ENCODE results near the gene NPIPB8.
"Not testable (repeated sequence)": the region's sequence is repeated elsewhere in the genome, so short reads cannot be mapped to it uniquely, and the experiment has no call there.

- TF ChIP-seq, protein P1, sequence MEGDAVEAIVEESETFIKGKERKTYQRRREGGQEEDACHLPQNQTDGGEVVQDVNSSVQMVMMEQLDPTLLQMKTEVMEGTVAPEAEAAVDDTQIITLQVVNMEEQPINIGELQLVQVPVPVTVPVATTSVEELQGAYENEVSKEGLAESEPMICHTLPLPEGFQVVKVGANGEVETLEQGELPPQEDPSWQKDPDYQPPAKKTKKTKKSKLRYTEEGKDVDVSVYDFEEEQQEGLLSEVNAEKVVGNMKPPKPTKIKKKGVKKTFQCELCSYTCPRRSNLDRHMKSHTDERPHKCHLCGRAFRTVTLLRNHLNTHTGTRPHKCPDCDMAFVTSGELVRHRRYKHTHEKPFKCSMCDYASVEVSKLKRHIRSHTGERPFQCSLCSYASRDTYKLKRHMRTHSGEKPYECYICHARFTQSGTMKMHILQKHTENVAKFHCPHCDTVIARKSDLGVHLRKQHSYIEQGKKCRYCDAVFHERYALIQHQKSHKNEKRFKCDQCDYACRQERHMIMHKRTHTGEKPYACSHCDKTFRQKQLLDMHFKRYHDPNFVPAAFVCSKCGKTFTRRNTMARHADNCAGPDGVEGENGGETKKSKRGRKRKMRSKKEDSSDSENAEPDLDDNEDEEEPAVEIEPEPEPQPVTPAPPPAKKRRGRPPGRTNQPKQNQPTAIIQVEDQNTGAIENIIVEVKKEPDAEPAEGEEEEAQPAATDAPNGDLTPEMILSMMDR (conservative IDR thresholded peaks at IDR 0.05; ENCODE audit: low read depth in 2 of 2) = not testable (repeated sequence)
- not testable (repeated sequence) for TF ChIP-seq ZNF331 (CRISPR knock-in tag; IDR thresholded peaks at IDR 0.05; ENCODE audit: low read depth); EZH2phosphoT487 (IDR thresholded peaks at IDR 0.05; ENCODE audit: unreplicated experiment); EZH2 (IDR thresholded peaks at IDR 0.05; ENCODE audit: low read depth, unreplicated experiment)
Measured at GRCh38 chr16:28608496-28608808, 29.4 kb upstream of the NPIPB8 start.
